HL-60 (cell line): ENCODE measurements around the gene RIC3.

Experiments
- DNase-seq, 2 experiments: peaks; one replicate each; pipeline ENCODE4 v3.0.0-alpha.2; 2010 to 2020; ENCODE audit warnings: low read depth in 1 of 2, low spot score in 1 of 2
- H3K27ac ChIP-seq: fragments of 250-450 bp; sonication (Bioruptor Pico); replicated peaks from 2 replicates; pipeline ENCODE4 v1.5.1; 2020; ENCODE audit warnings: mild to moderate bottlenecking, moderate library complexity
- H3K27me3 ChIP-seq: fragments of 250-450 bp; sonication (Bioruptor Pico); 2 replicates; pipeline ENCODE4 v1.5.1; 2021; ENCODE audit warnings: mild to moderate bottlenecking, moderate library complexity; ENCODE audit not compliant: insufficient read depth, poor library complexity, severe bottlenecking
- H3K4me3 ChIP-seq: replicated peaks from 2 replicates; pipeline ENCODE4 v1.5.1; 2011; ENCODE audit warnings: mild to moderate bottlenecking, control low read depth, low read length; ENCODE audit not compliant: insufficient read depth
- GABPA ChIP-seq: IDR thresholded peaks from 2 replicates; pipeline ENCODE4 v1.6.1; 2012; ENCODE audit warnings: low read depth
- POLR2AphosphoS5 ChIP-seq: IDR thresholded peaks from 2 replicates; pipeline ENCODE4 v1.6.1; 2012; ENCODE audit warnings: low read depth
- SPI1 ChIP-seq: IDR thresholded peaks from 2 replicates; pipeline ENCODE4 v1.6.1; 2012; ENCODE audit warnings: low read depth, mild to moderate bottlenecking, borderline replicate concordance
- TF ChIP-seq, protein P1 (sequence below): IDR thresholded peaks from 2 replicates; pipeline ENCODE4 v1.6.1; 2012; ENCODE audit warnings: low read depth; ENCODE audit not compliant: insufficient replicate concordance
- TF ChIP-seq, protein P2 (sequence below): IDR thresholded peaks from one replicate; pipeline ENCODE4 v1.5.1; 2011; ENCODE audit warnings: low read length, control low read depth, inconsistent platforms; ENCODE audit not compliant: insufficient read depth

Gene RIC3

GRCh38 chr11:8207080-8208000 is 38.5 kb upstream of the RIC3 start:
- no peak for DNase-seq
- H3K27ac ChIP-seq: peak overlapping the region; percentile 47

DNA sequence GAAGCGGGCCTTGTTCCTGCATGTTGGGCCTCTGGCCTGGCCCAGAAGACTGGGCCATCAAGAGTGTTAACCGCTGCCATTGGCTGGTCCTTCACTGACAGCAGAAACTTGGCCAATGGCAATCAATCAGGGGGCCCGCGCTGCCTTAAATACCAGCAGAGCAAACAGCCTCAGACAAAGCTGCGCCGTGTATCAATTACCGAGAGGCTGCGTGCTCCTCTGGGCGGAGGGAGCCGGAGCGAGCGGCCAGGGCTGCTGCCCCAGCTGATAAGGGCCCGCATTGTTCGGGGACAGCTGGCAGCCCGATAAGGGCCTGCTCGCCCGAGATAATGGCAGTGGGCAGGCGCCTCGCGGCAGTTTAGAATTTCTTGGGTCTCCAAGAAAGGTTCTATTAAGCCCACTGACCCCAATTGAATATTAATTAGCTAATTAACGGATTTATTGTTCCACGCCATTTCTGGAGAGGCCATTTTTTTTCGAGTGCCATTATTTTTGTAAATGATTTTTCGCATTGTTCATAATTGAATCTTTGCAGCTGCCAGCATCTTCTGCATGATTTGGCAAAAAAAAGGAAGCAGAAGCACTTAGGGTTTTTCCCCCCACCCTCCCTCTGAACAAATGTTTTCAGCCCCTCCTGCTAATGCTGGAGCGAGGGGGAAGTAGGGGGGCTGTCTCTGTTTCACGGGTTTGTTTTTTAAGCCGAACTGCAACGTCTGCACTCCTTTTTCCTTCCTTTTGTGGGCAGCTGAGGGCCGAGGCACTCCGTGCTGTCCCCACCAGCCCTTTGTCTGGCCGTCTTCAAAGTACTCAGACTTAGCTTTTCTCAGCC is 37.6 kb upstream of the RIC3 start:
- H3K27ac ChIP-seq: peak overlapping the region; percentile 47
- H3K27me3 ChIP-seq: no peaks in the 10 kb centered on the region
- TF ChIP-seq GABPA: no peak
- TF ChIP-seq, protein P1, sequence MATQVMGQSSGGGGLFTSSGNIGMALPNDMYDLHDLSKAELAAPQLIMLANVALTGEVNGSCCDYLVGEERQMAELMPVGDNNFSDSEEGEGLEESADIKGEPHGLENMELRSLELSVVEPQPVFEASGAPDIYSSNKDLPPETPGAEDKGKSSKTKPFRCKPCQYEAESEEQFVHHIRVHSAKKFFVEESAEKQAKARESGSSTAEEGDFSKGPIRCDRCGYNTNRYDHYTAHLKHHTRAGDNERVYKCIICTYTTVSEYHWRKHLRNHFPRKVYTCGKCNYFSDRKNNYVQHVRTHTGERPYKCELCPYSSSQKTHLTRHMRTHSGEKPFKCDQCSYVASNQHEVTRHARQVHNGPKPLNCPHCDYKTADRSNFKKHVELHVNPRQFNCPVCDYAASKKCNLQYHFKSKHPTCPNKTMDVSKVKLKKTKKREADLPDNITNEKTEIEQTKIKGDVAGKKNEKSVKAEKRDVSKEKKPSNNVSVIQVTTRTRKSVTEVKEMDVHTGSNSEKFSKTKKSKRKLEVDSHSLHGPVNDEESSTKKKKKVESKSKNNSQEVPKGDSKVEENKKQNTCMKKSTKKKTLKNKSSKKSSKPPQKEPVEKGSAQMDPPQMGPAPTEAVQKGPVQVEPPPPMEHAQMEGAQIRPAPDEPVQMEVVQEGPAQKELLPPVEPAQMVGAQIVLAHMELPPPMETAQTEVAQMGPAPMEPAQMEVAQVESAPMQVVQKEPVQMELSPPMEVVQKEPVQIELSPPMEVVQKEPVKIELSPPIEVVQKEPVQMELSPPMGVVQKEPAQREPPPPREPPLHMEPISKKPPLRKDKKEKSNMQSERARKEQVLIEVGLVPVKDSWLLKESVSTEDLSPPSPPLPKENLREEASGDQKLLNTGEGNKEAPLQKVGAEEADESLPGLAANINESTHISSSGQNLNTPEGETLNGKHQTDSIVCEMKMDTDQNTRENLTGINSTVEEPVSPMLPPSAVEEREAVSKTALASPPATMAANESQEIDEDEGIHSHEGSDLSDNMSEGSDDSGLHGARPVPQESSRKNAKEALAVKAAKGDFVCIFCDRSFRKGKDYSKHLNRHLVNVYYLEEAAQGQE: no peak
- TF ChIP-seq, protein P2, sequence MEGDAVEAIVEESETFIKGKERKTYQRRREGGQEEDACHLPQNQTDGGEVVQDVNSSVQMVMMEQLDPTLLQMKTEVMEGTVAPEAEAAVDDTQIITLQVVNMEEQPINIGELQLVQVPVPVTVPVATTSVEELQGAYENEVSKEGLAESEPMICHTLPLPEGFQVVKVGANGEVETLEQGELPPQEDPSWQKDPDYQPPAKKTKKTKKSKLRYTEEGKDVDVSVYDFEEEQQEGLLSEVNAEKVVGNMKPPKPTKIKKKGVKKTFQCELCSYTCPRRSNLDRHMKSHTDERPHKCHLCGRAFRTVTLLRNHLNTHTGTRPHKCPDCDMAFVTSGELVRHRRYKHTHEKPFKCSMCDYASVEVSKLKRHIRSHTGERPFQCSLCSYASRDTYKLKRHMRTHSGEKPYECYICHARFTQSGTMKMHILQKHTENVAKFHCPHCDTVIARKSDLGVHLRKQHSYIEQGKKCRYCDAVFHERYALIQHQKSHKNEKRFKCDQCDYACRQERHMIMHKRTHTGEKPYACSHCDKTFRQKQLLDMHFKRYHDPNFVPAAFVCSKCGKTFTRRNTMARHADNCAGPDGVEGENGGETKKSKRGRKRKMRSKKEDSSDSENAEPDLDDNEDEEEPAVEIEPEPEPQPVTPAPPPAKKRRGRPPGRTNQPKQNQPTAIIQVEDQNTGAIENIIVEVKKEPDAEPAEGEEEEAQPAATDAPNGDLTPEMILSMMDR: no peak
- TF ChIP-seq SPI1: peak; percentile 11; the same call in 1 of the 2 replicates
- TF ChIP-seq POLR2AphosphoS5: peak; percentile 46; the same call in 1 of the 2 replicates
- peak; percentile 6 to 74 for DNase-seq
- H3K4me3 ChIP-seq: no peak overlapping the region

More at GRCh38 chr11:8207080-8208000, 38.5 kb upstream of the RIC3 start:
- Histone ChIP-seq H3K4me3 (no peak overlapping the region), H3K27me3 (no peaks in the 10 kb centered on the region)
- TF ChIP-seq, protein P1: no peak
- TF ChIP-seq, protein P2: no peak
- no peak for TF ChIP-seq GABPA
- no peak for TF ChIP-seq POLR2AphosphoS5
- no peak for TF ChIP-seq SPI1

DNA sequence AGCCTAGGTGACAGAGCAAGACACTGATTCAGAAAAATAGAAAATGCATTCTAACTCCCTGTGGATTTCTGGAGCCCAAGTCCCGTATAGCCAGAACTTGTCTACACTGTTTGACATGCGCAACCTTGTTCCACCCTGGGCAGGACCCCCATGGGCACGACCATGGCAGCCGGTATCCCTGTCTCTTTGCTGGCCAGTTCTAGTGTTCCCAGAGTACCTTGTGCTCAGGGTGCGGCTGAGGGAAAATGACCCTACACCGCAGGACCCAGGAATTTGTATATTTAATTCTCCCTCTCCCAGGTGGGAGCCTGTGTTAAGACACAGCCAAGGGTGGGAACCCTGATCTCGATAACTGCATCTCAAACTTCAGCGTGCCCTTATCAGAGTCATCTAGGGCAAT is 36.7 kb upstream of the RIC3 start:
- no peak for DNase-seq
- no peak overlapping the region for H3K4me3 ChIP-seq
- TF ChIP-seq, protein P1: no peak
- TF ChIP-seq, protein P2: no peak
- no peak for TF ChIP-seq POLR2AphosphoS5
- no peaks in the 10 kb centered on the region for H3K27me3 ChIP-seq
- no peak overlapping the region for H3K27ac ChIP-seq
